Effector CD4-positive, alpha-beta T cell (primary cell): ENCODE measurements around the gene RASSF10.

Experiments used
- DNase-seq: peaks from one replicate; pipeline ENCODE4 v3.0.0-alpha.2; 2020

Gene RASSF10

GRCh38 chr11:12995188-12995587 lies 13.9 kb upstream of the RASSF10 start:
- DNase-seq = no peak

GRCh38 chr11:12995823-12996222 lies 13.3 kb upstream of the RASSF10 start:
- no peak for DNase-seq

GRCh38 chr11:12997168-12997567 lies 11.9 kb upstream of the RASSF10 start:
- DNase-seq = no peak

- no peak for DNase-seq
Observed at GRCh38 chr11:12998336-12998735, 10.8 kb upstream of the RASSF10 start.

DNA sequence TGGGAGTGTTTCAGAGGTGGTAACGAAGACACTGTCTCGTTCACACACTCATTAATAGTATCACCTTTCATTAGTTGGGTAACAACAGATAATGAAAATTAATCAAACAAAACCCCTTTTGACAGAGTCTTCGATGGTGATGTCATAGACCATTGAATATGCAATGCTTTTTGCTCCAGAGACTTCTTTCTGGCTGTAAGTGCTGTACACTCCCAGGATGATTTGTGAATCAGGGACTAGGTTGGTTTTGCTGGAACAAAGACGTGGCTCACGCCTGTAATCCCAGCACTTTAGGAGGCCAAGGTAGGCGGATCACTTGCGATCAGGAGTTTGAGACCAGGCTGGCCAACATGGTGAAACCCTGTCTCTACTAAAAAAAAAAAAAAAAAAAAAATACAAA lies 9.5 kb upstream of the RASSF10 start:
- no peak for DNase-seq

- no peak for DNase-seq
Observed at GRCh38 chr11:13000116-13000515, 9.0 kb upstream of the RASSF10 start.

DNA sequence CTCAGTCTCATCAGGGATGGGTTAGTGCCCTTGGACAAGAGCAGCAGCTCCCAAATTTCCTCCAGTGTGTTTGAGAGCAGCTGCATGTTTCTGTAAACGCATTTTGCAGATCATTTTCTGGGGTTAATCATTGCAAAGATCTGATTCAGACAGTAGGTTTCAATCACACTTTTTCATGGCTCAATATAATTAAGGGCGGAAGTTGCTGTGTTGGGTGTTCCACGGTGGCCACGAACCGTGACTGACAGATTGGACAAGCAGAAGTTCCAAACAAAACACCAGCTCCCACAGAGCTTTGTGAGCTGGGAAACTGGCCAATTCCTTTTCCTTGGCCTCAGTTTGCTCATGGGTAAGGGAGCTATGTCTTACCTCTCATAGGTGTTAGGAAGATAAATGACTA lies 8.4 kb upstream of the RASSF10 start:
- no peak for DNase-seq

- DNase-seq = no peak
Observed at GRCh38 chr11:13003736-13004493, 5.2 kb upstream of the RASSF10 start.

GRCh38 chr11:13007182-13008060 lies 1.7 kb upstream of the RASSF10 start:
- no peak for DNase-seq

DNA sequence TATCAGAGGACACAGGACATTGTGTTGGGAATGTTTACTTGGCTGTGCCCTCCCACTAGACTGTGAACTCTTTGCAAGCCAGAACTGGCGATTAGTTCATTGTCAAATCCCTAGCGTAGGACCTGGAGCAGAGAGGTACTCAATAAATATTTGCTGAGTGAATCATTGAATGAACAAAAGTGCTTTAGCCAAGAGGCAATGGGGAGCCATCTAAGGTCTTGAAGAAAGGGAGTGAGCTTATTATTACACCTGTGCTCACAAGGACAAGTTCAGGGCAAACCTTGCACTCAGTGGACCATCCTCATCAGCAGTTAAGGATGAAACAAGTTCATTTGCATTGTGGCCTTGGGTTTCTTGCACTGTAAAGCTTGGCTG lies 1.1 kb upstream of the RASSF10 start:
- no peak for DNase-seq

DNA sequence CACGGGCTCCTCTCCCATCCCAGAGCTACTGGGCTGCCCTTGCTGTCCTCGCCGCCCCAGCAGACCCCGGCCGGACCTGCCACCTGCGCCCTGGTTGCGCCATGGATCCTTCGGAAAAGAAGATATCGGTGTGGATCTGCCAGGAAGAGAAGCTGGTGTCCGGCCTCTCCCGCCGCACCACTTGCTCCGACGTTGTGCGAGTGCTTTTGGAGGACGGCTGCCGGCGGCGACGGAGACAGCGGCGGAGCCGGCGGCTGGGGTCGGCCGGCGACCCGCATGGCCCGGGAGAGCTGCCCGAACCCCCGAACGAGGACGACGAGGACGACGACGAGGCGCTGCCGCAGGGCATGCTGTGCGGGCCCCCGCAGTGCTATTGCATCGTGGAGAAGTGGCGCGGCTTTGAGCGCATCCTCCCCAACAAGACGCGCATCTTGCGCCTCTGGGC lies 382 bp downstream of the RASSF10 start:
- no peak for DNase-seq

DNA sequence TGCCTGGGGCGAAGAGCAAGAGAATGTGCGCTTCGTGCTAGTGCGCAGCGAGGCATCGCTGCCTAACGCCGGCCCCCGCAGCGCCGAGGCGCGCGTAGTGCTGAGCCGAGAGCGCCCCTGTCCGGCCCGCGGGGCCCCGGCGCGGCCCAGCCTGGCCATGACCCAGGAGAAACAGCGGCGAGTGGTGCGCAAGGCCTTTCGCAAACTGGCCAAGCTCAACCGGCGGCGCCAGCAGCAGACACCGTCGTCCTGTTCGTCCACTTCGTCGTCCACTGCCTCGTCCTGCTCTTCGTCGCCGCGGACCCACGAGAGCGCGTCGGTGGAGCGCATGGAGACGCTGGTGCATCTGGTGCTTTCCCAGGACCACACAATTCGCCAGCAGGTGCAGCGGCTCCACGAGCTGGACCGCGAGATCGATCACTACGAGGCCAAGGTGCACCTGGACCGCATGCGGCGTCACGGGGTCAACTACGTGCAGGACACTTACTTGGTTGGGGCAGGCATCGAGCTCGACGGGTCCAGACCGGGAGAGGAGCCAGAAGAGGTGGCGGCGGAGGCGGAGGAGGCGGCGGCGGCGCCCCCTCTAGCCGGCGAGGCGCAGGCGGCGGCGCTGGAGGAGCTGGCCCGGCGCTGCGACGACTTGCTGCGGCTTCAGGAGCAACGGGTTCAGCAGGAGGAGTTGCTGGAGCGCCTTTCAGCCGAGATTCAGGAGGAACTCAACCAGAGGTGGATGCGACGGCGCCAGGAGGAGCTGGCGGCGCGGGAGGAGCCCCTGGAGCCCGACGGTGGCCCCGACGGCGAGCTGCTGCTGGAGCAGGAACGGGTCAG lies 1.0 kb downstream of the RASSF10 start:
- no peak for DNase-seq

DNA sequence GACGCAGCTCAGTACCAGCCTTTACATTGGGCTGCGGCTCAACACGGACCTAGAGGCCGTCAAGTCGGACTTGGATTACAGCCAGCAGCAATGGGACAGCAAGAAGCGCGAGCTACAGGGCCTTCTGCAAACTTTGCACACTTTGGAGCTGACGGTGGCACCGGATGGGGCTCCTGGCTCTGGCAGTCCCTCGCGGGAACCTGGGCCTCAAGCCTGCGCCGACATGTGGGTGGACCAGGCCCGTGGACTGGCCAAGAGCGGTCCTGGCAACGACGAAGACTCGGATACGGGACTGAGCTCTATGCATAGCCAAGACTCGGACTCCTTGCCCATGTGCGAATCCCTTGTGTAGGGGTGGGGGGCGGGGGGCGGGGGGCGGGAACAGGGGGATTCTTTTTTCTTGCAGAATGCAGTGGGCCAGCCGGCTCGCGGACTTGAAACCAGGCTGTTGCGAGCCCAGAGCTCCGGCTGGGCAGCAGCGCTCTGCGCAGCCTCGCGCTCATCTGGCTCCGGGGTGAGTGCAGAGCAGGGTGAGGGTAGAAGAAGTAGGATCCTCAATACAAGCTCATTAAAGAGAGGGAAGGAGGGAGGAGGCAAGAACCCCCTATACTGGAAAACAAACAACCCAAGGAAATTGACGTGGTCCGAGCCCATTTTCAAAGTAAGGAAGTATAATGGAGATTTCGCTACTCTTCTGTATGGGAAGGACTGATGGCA lies 1.8 kb downstream of the RASSF10 start:
- DNase-seq = no peak

GRCh38 chr11:13011466-13012055 lies 2.4 kb downstream of the RASSF10 start:
- DNase-seq = no peak

DNA sequence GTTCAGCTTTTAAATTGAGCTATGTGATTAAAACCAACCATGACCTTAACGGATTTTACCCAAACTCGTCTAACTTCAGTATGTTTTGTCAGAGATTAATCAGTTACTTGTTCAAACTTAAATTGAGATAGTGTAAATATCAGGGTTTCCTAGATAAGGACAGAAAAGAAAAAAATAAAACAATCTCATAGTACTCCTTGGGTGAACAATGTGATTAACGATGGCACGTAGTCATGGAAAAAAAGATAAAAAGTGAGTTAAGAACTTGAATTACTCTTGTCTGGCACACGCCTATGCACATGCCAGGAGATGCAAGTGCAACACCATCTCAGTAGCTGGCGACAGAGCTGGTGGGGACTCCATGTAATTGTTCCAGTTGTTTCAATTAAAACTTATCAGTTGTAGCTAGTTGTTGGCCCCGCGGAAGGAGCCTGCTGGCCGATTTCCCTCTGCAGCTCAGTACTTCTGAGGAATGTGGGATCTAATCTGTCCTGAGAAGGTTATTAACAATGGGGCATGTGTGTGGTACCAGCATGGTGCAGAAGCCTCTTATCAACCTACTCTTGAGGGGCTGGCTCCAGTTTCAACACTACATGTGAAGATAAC lies 3.0 kb downstream of the RASSF10 start:
- no peak for DNase-seq

- no peak for DNase-seq
Observed at GRCh38 chr11:13013054-13013488, 4.0 kb downstream of the RASSF10 start.

- no peak for DNase-seq
Observed at GRCh38 chr11:13015753-13016152, 6.6 kb downstream of the RASSF10 start.

- DNase-seq = no peak
Observed at GRCh38 chr11:13016415-13016814, 7.3 kb downstream of the RASSF10 start.

- DNase-seq = no peak
Observed at GRCh38 chr11:13019313-13019712, 10.2 kb downstream of the RASSF10 start.

DNA sequence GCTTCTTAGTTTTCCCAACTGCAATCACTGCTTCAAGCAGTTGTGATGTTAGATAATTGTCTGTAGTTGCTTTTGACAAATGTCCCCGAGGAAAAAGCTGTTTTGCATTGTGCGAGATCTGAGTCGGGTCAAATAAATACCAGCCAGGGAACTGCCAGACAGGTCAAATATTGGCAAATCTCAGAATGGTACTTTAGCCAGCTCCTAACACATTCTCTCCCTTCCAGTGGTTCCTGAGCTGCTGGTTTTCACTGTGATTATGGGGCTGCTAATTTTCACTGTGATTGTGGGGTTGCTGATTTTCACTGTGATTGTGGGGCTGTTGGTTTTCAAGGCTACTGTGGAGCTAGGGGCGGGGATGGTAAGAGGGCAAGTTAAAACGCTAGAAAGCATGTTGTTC lies 14.3 kb downstream of the RASSF10 start:
- DNase-seq = no peak

DNA sequence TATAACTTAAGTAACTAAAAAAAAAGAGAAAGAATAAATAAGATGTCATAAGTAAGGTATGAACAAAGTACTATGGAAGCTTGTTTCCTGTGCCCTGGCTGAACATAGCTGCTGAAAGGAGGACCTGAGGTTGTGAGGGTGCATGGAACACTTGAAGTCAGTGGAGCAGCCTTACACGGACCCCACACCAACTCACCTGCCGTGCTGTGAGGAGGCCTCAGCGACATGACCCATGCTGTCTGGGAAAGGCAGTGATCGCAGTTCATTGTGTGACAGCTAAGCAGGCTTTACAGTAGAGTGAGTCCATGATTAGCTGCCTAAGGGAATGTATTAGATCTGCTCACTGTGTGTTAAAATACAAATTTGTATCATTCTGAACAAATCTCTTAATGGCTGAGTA lies 17.6 kb downstream of the RASSF10 start:
- no peak for DNase-seq

DNA sequence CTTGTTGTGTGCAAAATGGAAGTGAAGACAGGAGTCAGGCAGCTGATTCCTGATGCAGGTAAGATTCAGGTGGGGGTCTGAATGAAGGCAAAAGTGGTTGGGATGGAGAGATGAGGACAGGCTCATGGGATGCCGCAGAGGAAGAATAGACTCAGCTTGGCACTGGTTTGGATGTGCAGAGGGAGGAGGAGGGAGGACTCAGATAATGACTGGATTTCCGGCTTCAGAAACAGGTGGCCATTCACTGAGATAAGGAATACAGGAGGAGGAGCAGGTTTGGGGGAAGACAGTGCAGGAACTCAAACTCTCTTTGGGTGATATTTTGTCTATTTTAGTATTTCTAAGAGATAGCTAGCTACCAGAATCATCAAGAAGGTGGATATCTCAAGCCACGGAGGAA lies 19.2 kb downstream of the RASSF10 start:
- DNase-seq = no peak
